ENCODE results near the gene RNF7. TPM values are rescaled to one million over a fixed set of nuclear protein-coding genes. Genes with fewer than 3 reads are reported as not detected.
A peak's percentile ranks its signal among the peaks of the same experiment; 100 is the strongest.
"Not testable (repeated sequence)": the region's sequence is repeated elsewhere in the genome, so short reads cannot be mapped to it uniquely, and the experiment has no call there.

The RNF7 gene
- total and polyA plus RNA-seq, 5 donors from 2014 or later = 65.4 to 169 (median 155) TPM

- H3K4me3 ChIP-seq (ENCODE audit: low read depth, low read length) = no peak overlapping the region
- no peak overlapping the region for H3K27ac Mint-ChIP-seq
- DNase-seq (no peak), ATAC-seq (ENCODE audit: low read depth in 2 of 2) (no peak)
- H3K9me3 Mint-ChIP-seq = peaks cover 0 to 3% (median 0%) of the 10 kb centered on the region in 7 donors
- H3K4me1 ChIP-seq (ENCODE audit: control insufficient read depth, insufficient read depth, low read length, poor library complexity, severe bottlenecking) = no peaks in the 10 kb centered on the region
- peaks cover 3% of the 10 kb centered on the region for H3K27me3 ChIP-seq (ENCODE audit: control insufficient read depth, insufficient read depth, low read length)
- H3K9me3 ChIP-seq (ENCODE audit: control insufficient read depth in 2 of 2, low read length in 2 of 2) = no peaks in the 10 kb centered on the region
- H3K27ac ChIP-seq (ENCODE audit: insufficient read depth, low read length, poor library complexity, severe bottlenecking) = no peak overlapping the region
- H3K4me1 Mint-ChIP-seq = no peaks in the 10 kb centered on the region
- H3K36me3 Mint-ChIP-seq = peaks cover 10% of the 10 kb centered on the region
- H3K4me3 Mint-ChIP-seq = no peak overlapping the region
- peaks cover 11% of the 10 kb centered on the region for H3K27me3 Mint-ChIP-seq
- H3K36me3 ChIP-seq (ENCODE audit: control insufficient read depth, insufficient read depth, low read length) = no peaks in the 10 kb centered on the region
Measured at GRCh38 chr3:141783632-141784031, 45.5 kb downstream of the RNF7 start.

GRCh38 chr3:141784096-141784495, 46.0 kb downstream of the RNF7 start:
- Histone ChIP-seq H3K4me1 (ENCODE audit: control insufficient read depth, insufficient read depth, low read length, poor library complexity, severe bottlenecking) (no peaks in the 10 kb centered on the region), H3K9me3 (ENCODE audit: control insufficient read depth in 2 of 2, low read length in 2 of 2) (no peaks in the 10 kb centered on the region), H3K27me3 (ENCODE audit: control insufficient read depth, insufficient read depth, low read length) (peaks cover 3% of the 10 kb centered on the region), H3K4me3 (ENCODE audit: low read depth, low read length) (no peak overlapping the region), H3K27ac (ENCODE audit: insufficient read depth, low read length, poor library complexity, severe bottlenecking) (no peak overlapping the region), H3K36me3 (ENCODE audit: control insufficient read depth, insufficient read depth, low read length) (no peaks in the 10 kb centered on the region)
- peaks cover 10% of the 10 kb centered on the region for H3K36me3 Mint-ChIP-seq
- H3K4me1 Mint-ChIP-seq = no peaks in the 10 kb centered on the region
- no peak overlapping the region for H3K27ac Mint-ChIP-seq
- H3K9me3 Mint-ChIP-seq = peaks cover 0 to 3% (median 0%) of the 10 kb centered on the region in 7 donors
- ATAC-seq (ENCODE audit: low read depth in 2 of 2) (no peak), DNase-seq (no peak)
- H3K4me3 Mint-ChIP-seq = no peak overlapping the region
- peaks cover 11% of the 10 kb centered on the region for H3K27me3 Mint-ChIP-seq

GRCh38 chr3:141784531-141784930, 46.4 kb downstream of the RNF7 start:
- H3K36me3 Mint-ChIP-seq = peaks cover 9% of the 10 kb centered on the region
- no peak overlapping the region for H3K27ac Mint-ChIP-seq
- H3K4me1 Mint-ChIP-seq = no peaks in the 10 kb centered on the region
- no peak overlapping the region for H3K4me3 Mint-ChIP-seq
- ATAC-seq (ENCODE audit: low read depth in 2 of 2) (no peak), DNase-seq (no peak)
- peaks cover 9% of the 10 kb centered on the region for H3K27me3 Mint-ChIP-seq
- Histone ChIP-seq H3K27ac (ENCODE audit: insufficient read depth, low read length, poor library complexity, severe bottlenecking) (no peak overlapping the region), H3K4me3 (ENCODE audit: low read depth, low read length) (no peak overlapping the region), H3K4me1 (ENCODE audit: control insufficient read depth, insufficient read depth, low read length, poor library complexity, severe bottlenecking) (no peaks in the 10 kb centered on the region), H3K9me3 (ENCODE audit: control insufficient read depth in 2 of 2, low read length in 2 of 2) (no peaks in the 10 kb centered on the region), H3K36me3 (ENCODE audit: control insufficient read depth, insufficient read depth, low read length) (no peaks in the 10 kb centered on the region), H3K27me3 (ENCODE audit: control insufficient read depth, insufficient read depth, low read length) (peaks cover 3% of the 10 kb centered on the region)
- peaks cover 0 to 3% (median 0%) of the 10 kb centered on the region in 7 donors for H3K9me3 Mint-ChIP-seq

GRCh38 chr3:141788149-141788548, 50.1 kb downstream of the RNF7 start:
- H3K9me3 Mint-ChIP-seq = peaks cover 0 to 2% (median 0%) of the 10 kb centered on the region in 7 donors
- Histone ChIP-seq H3K36me3 (ENCODE audit: control insufficient read depth, insufficient read depth, low read length) (no peaks in the 10 kb centered on the region), H3K27ac (ENCODE audit: insufficient read depth, low read length, poor library complexity, severe bottlenecking) (no peak overlapping the region), H3K4me1 (ENCODE audit: control insufficient read depth, insufficient read depth, low read length, poor library complexity, severe bottlenecking) (no peaks in the 10 kb centered on the region), H3K27me3 (ENCODE audit: control insufficient read depth, insufficient read depth, low read length) (no peaks in the 10 kb centered on the region), H3K4me3 (ENCODE audit: low read depth, low read length) (no peak overlapping the region), H3K9me3 (ENCODE audit: control insufficient read depth in 2 of 2, low read length in 2 of 2) (no peaks in the 10 kb centered on the region)
- ATAC-seq (ENCODE audit: low read depth in 2 of 2) = no peak
- H3K36me3 Mint-ChIP-seq = peaks cover 4% of the 10 kb centered on the region
- H3K27me3 Mint-ChIP-seq = peaks cover 2% of the 10 kb centered on the region
- no peak for DNase-seq
- peak overlapping the region in 1 of 3 donors; percentile 50 for H3K27ac Mint-ChIP-seq
- H3K4me1 Mint-ChIP-seq = peaks cover 0 to 3% (median under 1%) of the 10 kb centered on the region in 4 donors
- no peak overlapping the region for H3K4me3 Mint-ChIP-seq

GRCh38 chr3:141788750-141789149, 50.7 kb downstream of the RNF7 start:
- H3K4me3 Mint-ChIP-seq; ATAC-seq (ENCODE audit: low read depth in 2 of 2): not testable (repeated sequence)
- peak overlapping the region in 1 of 3 donors; percentile 50 for H3K27ac Mint-ChIP-seq

GRCh38 chr3:141789281-141789680, 51.2 kb downstream of the RNF7 start:
- no peaks in the 10 kb centered on the region for H3K9me3 ChIP-seq (ENCODE audit: control insufficient read depth in 2 of 2, low read length in 2 of 2)
- H3K4me1 ChIP-seq (ENCODE audit: control insufficient read depth, insufficient read depth, low read length, poor library complexity, severe bottlenecking) = peaks cover 4% of the 10 kb centered on the region
- DNase-seq (no peak), ATAC-seq (ENCODE audit: low read depth in 2 of 2) (no peak)
- no peaks in the 10 kb centered on the region for H3K9me3 Mint-ChIP-seq
- H3K36me3 ChIP-seq (ENCODE audit: control insufficient read depth, insufficient read depth, low read length) = no peaks in the 10 kb centered on the region
- H3K4me3 ChIP-seq (ENCODE audit: low read depth, low read length) = no peak overlapping the region
- H3K4me3 Mint-ChIP-seq = peak overlapping the region in 1 of 4 donors; percentile 30
- no peaks in the 10 kb centered on the region for H3K27me3 ChIP-seq (ENCODE audit: control insufficient read depth, insufficient read depth, low read length)
- H3K36me3 Mint-ChIP-seq = no peaks in the 10 kb centered on the region
- H3K4me1 Mint-ChIP-seq = peaks cover 3 to 8% (median 4%) of the 10 kb centered on the region in 4 donors
- H3K27ac ChIP-seq (ENCODE audit: insufficient read depth, low read length, poor library complexity, severe bottlenecking) = no peak overlapping the region
- peak overlapping the region in 1 of 3 donors; percentile 68 for H3K27ac Mint-ChIP-seq
- no peaks in the 10 kb centered on the region for H3K27me3 Mint-ChIP-seq

More at GRCh38 chr3:141788750-141789149, 50.7 kb downstream of the RNF7 start:
- H3K36me3 Mint-ChIP-seq; H3K4me1 Mint-ChIP-seq; H3K4me1 ChIP-seq (ENCODE audit: control insufficient read depth, insufficient read depth, low read length, poor library complexity, severe bottlenecking); DNase-seq; H3K4me3 ChIP-seq (ENCODE audit: low read depth, low read length); H3K27ac ChIP-seq (ENCODE audit: insufficient read depth, low read length, poor library complexity, severe bottlenecking); H3K9me3 Mint-ChIP-seq; H3K36me3 ChIP-seq (ENCODE audit: control insufficient read depth, insufficient read depth, low read length); H3K27me3 Mint-ChIP-seq; H3K9me3 ChIP-seq (ENCODE audit: control insufficient read depth in 2 of 2, low read length in 2 of 2); H3K27me3 ChIP-seq (ENCODE audit: control insufficient read depth, insufficient read depth, low read length): not testable (repeated sequence)

- no peak for ATAC-seq (ENCODE audit: low read depth in 2 of 2)
- no peaks in the 10 kb centered on the region for H3K27me3 ChIP-seq (ENCODE audit: control insufficient read depth, insufficient read depth, low read length)
- H3K9me3 Mint-ChIP-seq = no peaks in the 10 kb centered on the region
Measured at GRCh38 chr3:141790171-141790570, 52.1 kb downstream of the RNF7 start.

GRCh38 chr3:141792495-141792894, 54.4 kb downstream of the RNF7 start:
- H3K4me1 Mint-ChIP-seq = peaks cover 18 to 40% (median 29%) of the 10 kb centered on the region in 4 donors
- DNase-seq (no peak), ATAC-seq (ENCODE audit: low read depth in 2 of 2) (no peak)
- no peak overlapping the region for H3K27ac Mint-ChIP-seq
- no peak overlapping the region for H3K4me3 Mint-ChIP-seq
- no peaks in the 10 kb centered on the region for H3K9me3 ChIP-seq (ENCODE audit: control insufficient read depth in 2 of 2, low read length in 2 of 2)
- no peaks in the 10 kb centered on the region for H3K27me3 Mint-ChIP-seq
- H3K36me3 Mint-ChIP-seq = no peaks in the 10 kb centered on the region
- no peaks in the 10 kb centered on the region for H3K36me3 ChIP-seq (ENCODE audit: control insufficient read depth, insufficient read depth, low read length)
- no peak overlapping the region for H3K27ac ChIP-seq (ENCODE audit: insufficient read depth, low read length, poor library complexity, severe bottlenecking)
- no peaks in the 10 kb centered on the region for H3K9me3 Mint-ChIP-seq
- no peak overlapping the region for H3K4me3 ChIP-seq (ENCODE audit: low read depth, low read length)
- H3K27me3 ChIP-seq (ENCODE audit: control insufficient read depth, insufficient read depth, low read length) = no peaks in the 10 kb centered on the region
- peaks cover 27% of the 10 kb centered on the region for H3K4me1 ChIP-seq (ENCODE audit: control insufficient read depth, insufficient read depth, low read length, poor library complexity, severe bottlenecking)

More at GRCh38 chr3:141790171-141790570, 52.1 kb downstream of the RNF7 start:
- Histone ChIP-seq H3K9me3 (ENCODE audit: control insufficient read depth in 2 of 2, low read length in 2 of 2) (no peaks in the 10 kb centered on the region), H3K36me3 (ENCODE audit: control insufficient read depth, insufficient read depth, low read length) (no peaks in the 10 kb centered on the region), H3K4me3 (ENCODE audit: low read depth, low read length) (no peak overlapping the region), H3K4me1 (ENCODE audit: control insufficient read depth, insufficient read depth, low read length, poor library complexity, severe bottlenecking) (peaks cover 8% of the 10 kb centered on the region), H3K27ac (ENCODE audit: insufficient read depth, low read length, poor library complexity, severe bottlenecking) (no peak overlapping the region)
- H3K27ac Mint-ChIP-seq = peak overlapping the region in 1 of 3 donors; percentile 68
- peaks cover 10 to 16% (median 11%) of the 10 kb centered on the region in 4 donors for H3K4me1 Mint-ChIP-seq
- no peak overlapping the region for H3K4me3 Mint-ChIP-seq
- no peak for DNase-seq
- no peaks in the 10 kb centered on the region for H3K27me3 Mint-ChIP-seq
- no peaks in the 10 kb centered on the region for H3K36me3 Mint-ChIP-seq
